ENCODE data around the gene KRTAP10-10.
"Not testable (repeated sequence)": the region's sequence is repeated elsewhere in the genome, so short reads cannot be mapped to it uniquely, and the experiment has no call there.

The KRTAP10-10 gene

DNA sequence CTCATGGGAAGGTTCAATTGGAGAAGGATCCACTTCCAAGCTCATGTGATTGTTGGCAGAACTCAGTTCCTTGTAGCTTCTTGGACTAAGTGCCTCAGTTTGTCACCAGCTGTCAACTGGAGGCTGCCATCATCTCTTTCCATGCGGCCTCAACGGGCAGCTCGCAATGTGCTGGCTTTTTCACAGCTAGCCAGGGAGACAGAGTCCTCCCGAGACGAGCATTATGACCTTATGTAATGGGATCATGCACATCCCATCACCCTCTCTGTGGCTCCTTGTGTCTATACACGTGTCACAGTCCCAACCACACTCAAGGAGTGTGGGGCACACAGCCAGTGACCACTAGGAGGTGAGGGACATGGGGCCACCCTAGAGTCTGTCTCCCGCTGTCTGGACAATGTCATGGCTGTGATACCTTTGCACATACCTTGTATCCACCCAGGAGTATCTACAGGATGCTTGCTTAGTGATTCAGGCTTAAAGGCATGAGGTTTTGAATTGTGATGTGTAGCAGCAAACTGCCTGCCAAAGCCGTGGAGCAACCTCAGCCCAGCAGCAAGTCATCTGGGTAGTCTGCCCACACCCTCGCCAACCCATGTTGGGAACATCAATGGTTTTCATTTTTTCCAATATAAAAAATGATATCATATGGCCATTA, 41.0 kb upstream of the KRTAP10-10 start:
- Histone ChIP-seq H3K36me3 (ENCODE audit: low read depth) (no peaks in the 10 kb centered on the region), H3K27ac (ENCODE audit: poor library complexity, severe bottlenecking) (no peak overlapping the region), H3K9me3 (ENCODE audit: severe bottlenecking) (no peaks in the 10 kb centered on the region), H3K4me1 (ENCODE audit: insufficient read depth, poor library complexity, severe bottlenecking) (no peaks in the 10 kb centered on the region), H3K27me3 (ENCODE audit: insufficient read depth, poor library complexity, severe bottlenecking) (no peaks in the 10 kb centered on the region), H3K4me3 (ENCODE audit: severe bottlenecking) (no peak overlapping the region)
- DNase-seq (ENCODE audit: low spot score) (peak; percentile 38), ATAC-seq (ENCODE audit: low read depth) (peak; percentile 84)
- TF ChIP-seq, protein P1, sequence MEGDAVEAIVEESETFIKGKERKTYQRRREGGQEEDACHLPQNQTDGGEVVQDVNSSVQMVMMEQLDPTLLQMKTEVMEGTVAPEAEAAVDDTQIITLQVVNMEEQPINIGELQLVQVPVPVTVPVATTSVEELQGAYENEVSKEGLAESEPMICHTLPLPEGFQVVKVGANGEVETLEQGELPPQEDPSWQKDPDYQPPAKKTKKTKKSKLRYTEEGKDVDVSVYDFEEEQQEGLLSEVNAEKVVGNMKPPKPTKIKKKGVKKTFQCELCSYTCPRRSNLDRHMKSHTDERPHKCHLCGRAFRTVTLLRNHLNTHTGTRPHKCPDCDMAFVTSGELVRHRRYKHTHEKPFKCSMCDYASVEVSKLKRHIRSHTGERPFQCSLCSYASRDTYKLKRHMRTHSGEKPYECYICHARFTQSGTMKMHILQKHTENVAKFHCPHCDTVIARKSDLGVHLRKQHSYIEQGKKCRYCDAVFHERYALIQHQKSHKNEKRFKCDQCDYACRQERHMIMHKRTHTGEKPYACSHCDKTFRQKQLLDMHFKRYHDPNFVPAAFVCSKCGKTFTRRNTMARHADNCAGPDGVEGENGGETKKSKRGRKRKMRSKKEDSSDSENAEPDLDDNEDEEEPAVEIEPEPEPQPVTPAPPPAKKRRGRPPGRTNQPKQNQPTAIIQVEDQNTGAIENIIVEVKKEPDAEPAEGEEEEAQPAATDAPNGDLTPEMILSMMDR (IDR thresholded peaks at IDR 0.05; ENCODE audit: poor library complexity, severe bottlenecking) = no peak

DNA sequence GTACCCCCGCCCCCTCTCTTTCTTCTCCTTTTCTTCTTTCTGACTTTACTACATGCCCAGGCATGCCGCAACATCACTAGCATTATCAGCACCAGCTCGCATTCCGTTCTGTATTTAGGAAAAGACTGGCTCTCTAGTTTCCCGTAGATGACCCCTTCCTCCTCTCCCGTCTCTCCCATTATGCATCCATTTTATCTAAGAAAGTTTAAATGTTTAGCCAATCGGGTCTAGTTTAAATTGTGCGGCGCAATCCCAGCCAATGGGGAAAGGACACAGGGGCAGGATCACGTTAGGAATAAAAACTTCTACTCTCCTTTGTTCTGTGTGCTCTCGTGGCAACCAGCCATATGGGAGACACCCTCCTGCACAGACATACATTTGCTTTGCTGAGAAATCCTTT, 39.1 kb upstream of the KRTAP10-10 start:
- no peaks in the 10 kb centered on the region for H3K36me3 ChIP-seq (ENCODE audit: low read depth)
- ATAC-seq (ENCODE audit: low read depth) (no peak), DNase-seq (ENCODE audit: low spot score) (no peak)
- H3K9me3 ChIP-seq (ENCODE audit: severe bottlenecking) = no peaks in the 10 kb centered on the region
- TF ChIP-seq, protein P1 (IDR thresholded peaks at IDR 0.05; ENCODE audit: poor library complexity, severe bottlenecking) = no peak
- no peak overlapping the region for H3K27ac ChIP-seq (ENCODE audit: poor library complexity, severe bottlenecking)
- H3K4me3 ChIP-seq (ENCODE audit: severe bottlenecking) = no peak overlapping the region
- H3K27me3 ChIP-seq (ENCODE audit: insufficient read depth, poor library complexity, severe bottlenecking) = no peaks in the 10 kb centered on the region
- no peaks in the 10 kb centered on the region for H3K4me1 ChIP-seq (ENCODE audit: insufficient read depth, poor library complexity, severe bottlenecking)

DNA sequence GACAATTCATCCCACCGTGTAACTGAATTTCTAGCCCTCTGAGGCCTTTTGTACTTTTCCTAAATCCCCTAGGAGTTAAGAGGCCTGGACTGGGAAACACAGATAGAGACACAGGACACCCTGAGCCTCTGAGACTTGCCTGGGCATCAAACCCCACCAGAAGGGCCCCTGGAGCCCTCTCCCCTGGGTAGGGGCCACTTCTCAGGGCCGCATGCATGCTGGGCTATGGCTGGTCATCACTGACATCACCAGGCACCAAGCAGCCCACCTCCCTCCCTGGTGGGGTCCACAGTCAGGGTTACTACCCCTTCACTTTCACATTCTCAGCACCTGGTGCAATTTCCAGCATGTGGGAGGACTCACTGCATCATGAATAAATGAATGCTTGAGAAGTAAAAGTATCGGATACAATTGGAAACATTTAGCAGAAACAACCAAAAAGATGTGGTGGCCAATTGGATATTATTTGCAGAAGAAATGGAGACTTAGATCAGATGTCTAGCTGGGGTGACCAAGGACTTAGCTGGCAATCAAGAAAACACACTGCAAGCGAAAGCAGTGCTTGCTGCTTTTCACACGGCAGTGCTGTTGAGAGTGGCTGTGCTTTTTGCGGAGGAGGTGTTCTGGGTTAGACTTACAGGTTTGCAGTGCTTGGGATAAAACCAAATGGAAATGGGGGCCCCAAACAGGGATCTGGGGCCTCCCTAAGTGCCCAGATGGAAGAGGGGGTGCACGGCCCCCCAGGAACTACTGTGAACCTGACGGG, 37.7 kb upstream of the KRTAP10-10 start:
- peaks cover 4% of the 10 kb centered on the region for H3K27me3 ChIP-seq (ENCODE audit: insufficient read depth, poor library complexity, severe bottlenecking)
- no peaks in the 10 kb centered on the region for H3K4me1 ChIP-seq (ENCODE audit: insufficient read depth, poor library complexity, severe bottlenecking)
- H3K36me3 ChIP-seq (ENCODE audit: low read depth) = no peaks in the 10 kb centered on the region
- TF ChIP-seq, protein P1 (IDR thresholded peaks at IDR 0.05; ENCODE audit: poor library complexity, severe bottlenecking) = no peak
- no peak overlapping the region for H3K4me3 ChIP-seq (ENCODE audit: severe bottlenecking)
- DNase-seq (ENCODE audit: low spot score) = no peak
- H3K27ac ChIP-seq (ENCODE audit: poor library complexity, severe bottlenecking) = no peak overlapping the region
- H3K9me3 ChIP-seq (ENCODE audit: severe bottlenecking) = no peaks in the 10 kb centered on the region
- ATAC-seq (ENCODE audit: low read depth) = no peak

DNA sequence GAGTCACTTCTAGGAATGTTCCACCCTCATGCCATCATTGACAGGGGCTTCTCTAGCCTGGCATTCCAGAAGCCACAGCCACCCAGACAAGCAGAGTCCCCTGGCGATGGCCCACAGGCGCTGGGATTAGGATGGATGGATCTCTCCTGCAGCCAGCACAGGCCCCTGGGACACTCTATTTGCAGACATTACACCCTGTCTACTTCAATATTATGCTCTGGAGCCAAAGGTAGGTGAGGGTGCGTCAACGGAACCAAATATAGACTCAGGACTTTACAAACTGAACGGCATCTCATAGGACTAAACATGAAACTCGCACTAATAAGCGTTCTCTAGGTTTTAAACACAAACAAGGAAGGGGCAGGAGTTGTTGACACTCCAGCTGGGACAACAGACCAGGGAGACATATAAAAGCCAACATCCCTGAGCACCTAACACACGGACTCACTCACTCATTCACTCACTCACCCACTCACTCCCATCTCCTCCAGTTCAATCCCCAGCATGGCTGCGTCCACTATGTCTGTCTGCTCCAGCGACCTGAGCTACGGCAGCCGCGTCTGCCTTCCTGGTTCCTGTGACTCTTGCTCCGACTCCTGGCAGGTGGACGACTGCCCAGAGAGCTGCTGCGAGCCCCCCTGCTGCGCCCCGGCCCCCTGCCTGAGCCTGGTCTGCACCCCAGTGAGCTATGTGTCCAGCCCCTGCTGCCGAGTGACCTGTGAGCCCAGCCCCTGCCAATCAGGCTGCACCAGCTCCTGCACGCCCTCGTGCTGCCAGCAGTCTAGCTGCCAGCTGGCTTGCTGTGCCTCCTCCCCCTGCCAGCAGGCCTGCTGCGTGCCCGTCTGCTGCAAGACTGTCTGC, 36.8 kb upstream of the KRTAP10-10 start, which contains the start of gene KRTAP10-7:
Gene KRTAP10-7, plus strand, starts transcription at position 480 of the 861 bp plus-strand sequence. Its CDS starts 25 bp downstream, at position 505.
- not testable (repeated sequence) for H3K4me1 ChIP-seq (ENCODE audit: insufficient read depth, poor library complexity, severe bottlenecking); ATAC-seq (ENCODE audit: low read depth); H3K4me3 ChIP-seq (ENCODE audit: severe bottlenecking); DNase-seq (ENCODE audit: low spot score); H3K36me3 ChIP-seq (ENCODE audit: low read depth); H3K27ac ChIP-seq (ENCODE audit: poor library complexity, severe bottlenecking); H3K9me3 ChIP-seq (ENCODE audit: severe bottlenecking)
- peaks cover 11% of the 10 kb centered on the region for H3K27me3 ChIP-seq (ENCODE audit: insufficient read depth, poor library complexity, severe bottlenecking)

DNA sequence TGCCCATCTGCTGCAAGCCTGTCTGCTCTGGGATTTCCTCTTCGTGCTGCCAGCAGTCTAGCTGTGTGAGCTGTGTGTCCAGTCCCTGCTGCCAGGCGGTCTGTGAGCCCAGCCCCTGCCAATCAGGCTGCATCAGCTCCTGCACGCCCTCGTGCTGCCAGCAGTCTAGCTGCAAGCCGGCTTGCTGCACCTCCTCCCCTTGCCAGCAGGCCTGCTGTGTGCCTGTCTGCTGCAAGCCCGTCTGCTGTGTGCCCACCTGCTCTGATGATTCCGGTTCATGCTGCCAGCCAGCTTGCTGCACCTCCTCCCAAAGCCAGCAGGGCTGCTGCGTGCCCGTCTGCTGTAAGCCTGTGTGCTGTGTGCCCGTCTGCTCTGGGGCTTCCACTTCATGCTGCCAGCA, 36.1 kb upstream of the KRTAP10-10 start:
- peak; percentile 38 for DNase-seq (ENCODE audit: low spot score)
- H3K27ac ChIP-seq (ENCODE audit: poor library complexity, severe bottlenecking); H3K36me3 ChIP-seq (ENCODE audit: low read depth); H3K9me3 ChIP-seq (ENCODE audit: severe bottlenecking); ATAC-seq (ENCODE audit: low read depth); H3K4me1 ChIP-seq (ENCODE audit: insufficient read depth, poor library complexity, severe bottlenecking); H3K4me3 ChIP-seq (ENCODE audit: severe bottlenecking): not testable (repeated sequence)
- H3K27me3 ChIP-seq (ENCODE audit: insufficient read depth, poor library complexity, severe bottlenecking) = peaks cover 15% of the 10 kb centered on the region

Measured in RWPE2 (cell line).